ENCODE results near the gene CCDC57.

- TF ChIP-seq POLR2AphosphoS5 (IDR thresholded peaks at IDR 0.05; ENCODE audit: low read depth, low read length) (no peak), TAF1 (IDR thresholded peaks at IDR 0.05; ENCODE audit: borderline replicate concordance, insufficient read depth, low read length) (no peak)
Observed at GRCh38 chr17:82161216-82161615, 51.4 kb downstream of the CCDC57 start.

Data from PFSK-1 (cell line).